ENCODE results near the gene SLC27A3. TPM values are rescaled to one million over a fixed set of nuclear protein-coding genes. Genes with fewer than 3 reads are reported as not detected.
A peak's percentile ranks its signal among the peaks of the same experiment; 100 is the strongest.

The SLC27A3 gene
- total RNA-seq, 2 experiments from 2014 or later = 5.9 to 9.3 TPM

- Mint-ChIP-seq H3K9me3 (ENCODE audit: low read depth) (no peaks in the 10 kb centered on the region), H3K36me3 (ENCODE audit: low read depth) (peaks cover 44% of the 10 kb centered on the region), H3K27ac (peak overlapping the region; percentile 64), H3K4me3 (no peak overlapping the region), H3K4me1 (peaks cover 20% of the 10 kb centered on the region), H3K27me3 (no peaks in the 10 kb centered on the region)
- ATAC-seq (peak; percentile 36), DNase-seq (peak; percentile 17)
- ChIA-PET POLR2A (interaction anchor here (0.6 kb wide), 1 partner anchor 225 kb away, joined by 3 read pairs; no protein-coding TSS in a partner anchor), CTCF (interaction anchor here (0.6 to 1.6 kb wide), 4 partner anchors 10 to 71 kb away, joined by 3 to 5 read pairs (median 4); partner anchors contain the start of gene ILF2)
- intact Hi-C loops (cut with DNase I, micrococcal nuclease) = no loop called here
These were observed 32.6 kb upstream of the SLC27A3 start for GRCh38 chr1:153742411-153743142.

- H3K36me3 Mint-ChIP-seq (ENCODE audit: low read depth) = peaks cover 55% of the 10 kb centered on the region
- DNase-seq = no peak
- POLR2A ChIA-PET = no interaction called here
- intact Hi-C loops (cut with DNase I, micrococcal nuclease) = no loop called here
- no peaks in the 10 kb centered on the region for H3K9me3 Mint-ChIP-seq (ENCODE audit: low read depth)
- no peaks in the 10 kb centered on the region for H3K27me3 Mint-ChIP-seq
- no peak overlapping the region for H3K27ac Mint-ChIP-seq
- H3K4me3 Mint-ChIP-seq = no peak overlapping the region
- CTCF ChIA-PET = interaction anchor here (0.7 kb wide), 1 partner anchor 20 kb away, joined by 3 read pairs; no protein-coding TSS in a partner anchor
- peaks cover 25% of the 10 kb centered on the region for H3K4me1 Mint-ChIP-seq
- ATAC-seq = no peak
These were observed 29.8 kb upstream of the SLC27A3 start for GRCh38 chr1:153745417-153745816.

DNA sequence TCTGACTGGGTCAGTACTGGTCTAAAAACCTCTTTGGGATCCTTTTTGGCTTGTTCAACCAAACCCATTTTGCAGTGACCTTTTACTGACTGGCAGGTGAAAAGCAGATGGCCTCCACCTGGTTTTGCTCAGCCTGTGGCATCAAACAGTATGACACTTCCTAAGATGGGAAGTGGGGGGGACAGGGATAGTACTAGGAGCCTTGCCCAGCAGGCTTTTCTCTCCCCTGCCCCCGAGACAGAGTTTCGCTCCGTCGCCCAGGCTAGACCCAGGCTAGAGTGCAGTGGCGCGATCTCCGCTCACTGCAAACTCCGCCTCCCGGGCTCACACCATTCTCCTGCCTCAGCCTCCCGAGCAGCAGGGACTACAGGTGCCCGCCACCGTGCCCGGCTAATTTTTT, 29.0 kb upstream of the SLC27A3 start:
- CTCF ChIA-PET = interaction anchor here (0.7 kb wide), 1 partner anchor 35 kb away, joined by 3 read pairs; no protein-coding TSS in a partner anchor

GRCh38 chr1:153748903-153749302, 26.3 kb upstream of the SLC27A3 start:
- H3K27me3 Mint-ChIP-seq = no peaks in the 10 kb centered on the region
- no peaks in the 10 kb centered on the region for H3K9me3 Mint-ChIP-seq (ENCODE audit: low read depth)
- DNase-seq (no peak), ATAC-seq (no peak)
- CTCF ChIA-PET = interaction anchor here (0.6 to 1.8 kb wide), 12 partner anchors 13 to 126 kb away, joined by 3 to 5 read pairs (median 3); no protein-coding TSS in a partner anchor
- H3K27ac Mint-ChIP-seq = no peak overlapping the region
- intact Hi-C loops (cut with DNase I, micrococcal nuclease) = loop anchor here (1.0 kb wide), 4 partner anchors 72 to 240 kb away; partner anchors contain the start of gene RAB13 (in 1 of the 2)
- H3K4me1 Mint-ChIP-seq = peaks cover 5% of the 10 kb centered on the region
- H3K4me3 Mint-ChIP-seq = no peak overlapping the region
- POLR2A ChIA-PET = no interaction called here
- H3K36me3 Mint-ChIP-seq (ENCODE audit: low read depth) = peaks cover 48% of the 10 kb centered on the region

More for the DNA sequence above, 29.0 kb upstream of the SLC27A3 start:
- Mint-ChIP-seq H3K4me3 (no peak overlapping the region), H3K27me3 (no peaks in the 10 kb centered on the region), H3K36me3 (ENCODE audit: low read depth) (peaks cover 57% of the 10 kb centered on the region), H3K4me1 (peaks cover 25% of the 10 kb centered on the region), H3K27ac (no peak overlapping the region), H3K9me3 (ENCODE audit: low read depth) (no peaks in the 10 kb centered on the region)
- intact Hi-C loops (cut with DNase I, micrococcal nuclease) = no loop called here
- ATAC-seq = no peak
- POLR2A ChIA-PET = no interaction called here
- no peak for DNase-seq

DNA sequence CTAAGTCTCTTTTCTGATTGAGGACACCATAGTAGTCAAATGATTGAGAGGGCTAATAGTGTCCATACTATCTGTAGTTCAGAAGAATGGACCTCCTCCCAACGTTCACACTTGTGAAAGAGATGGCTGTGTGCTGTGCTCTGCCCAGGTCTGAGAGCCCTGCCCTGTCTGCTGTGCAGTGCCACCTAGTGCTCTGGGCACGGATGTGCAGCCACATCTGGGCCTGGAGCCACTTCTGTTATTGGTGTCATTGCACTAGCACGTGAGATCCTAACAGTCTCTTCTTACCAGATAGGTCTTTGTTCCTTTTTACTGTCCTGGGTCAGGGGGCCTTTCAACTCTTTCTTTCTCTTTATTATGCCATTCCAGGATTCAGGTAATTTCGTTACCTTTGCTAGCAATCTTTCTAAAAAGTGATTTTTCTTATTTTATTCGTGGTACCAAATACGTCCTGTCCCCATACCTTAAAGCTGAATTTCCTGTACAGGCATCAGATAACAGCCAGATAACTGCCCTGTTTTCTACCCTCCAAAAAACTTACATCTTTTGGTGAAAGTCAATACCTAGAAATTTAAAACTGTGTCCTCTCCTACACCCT, 25.7 kb upstream of the SLC27A3 start:
- intact Hi-C loops (cut with DNase I, micrococcal nuclease) = loop anchor here (1.0 kb wide), 4 partner anchors 72 to 240 kb away; partner anchors contain the start of gene RAB13 (in 1 of the 2)
- DNase-seq = peak; percentile 89
- Mint-ChIP-seq H3K4me1 (peaks cover 5% of the 10 kb centered on the region), H3K36me3 (ENCODE audit: low read depth) (peaks cover 50% of the 10 kb centered on the region), H3K4me3 (no peak overlapping the region), H3K9me3 (ENCODE audit: low read depth) (no peaks in the 10 kb centered on the region), H3K27me3 (no peaks in the 10 kb centered on the region), H3K27ac (no peak overlapping the region)
- ChIA-PET POLR2A (no interaction called here), CTCF (interaction anchor here (0.6 to 3.2 kb wide), 12 partner anchors 10 to 239 kb away, joined by 3 to 21 read pairs (median 4); partner anchors contain the start of genes INTS3 and NPR1)
- ATAC-seq = peak; percentile 100

DNA sequence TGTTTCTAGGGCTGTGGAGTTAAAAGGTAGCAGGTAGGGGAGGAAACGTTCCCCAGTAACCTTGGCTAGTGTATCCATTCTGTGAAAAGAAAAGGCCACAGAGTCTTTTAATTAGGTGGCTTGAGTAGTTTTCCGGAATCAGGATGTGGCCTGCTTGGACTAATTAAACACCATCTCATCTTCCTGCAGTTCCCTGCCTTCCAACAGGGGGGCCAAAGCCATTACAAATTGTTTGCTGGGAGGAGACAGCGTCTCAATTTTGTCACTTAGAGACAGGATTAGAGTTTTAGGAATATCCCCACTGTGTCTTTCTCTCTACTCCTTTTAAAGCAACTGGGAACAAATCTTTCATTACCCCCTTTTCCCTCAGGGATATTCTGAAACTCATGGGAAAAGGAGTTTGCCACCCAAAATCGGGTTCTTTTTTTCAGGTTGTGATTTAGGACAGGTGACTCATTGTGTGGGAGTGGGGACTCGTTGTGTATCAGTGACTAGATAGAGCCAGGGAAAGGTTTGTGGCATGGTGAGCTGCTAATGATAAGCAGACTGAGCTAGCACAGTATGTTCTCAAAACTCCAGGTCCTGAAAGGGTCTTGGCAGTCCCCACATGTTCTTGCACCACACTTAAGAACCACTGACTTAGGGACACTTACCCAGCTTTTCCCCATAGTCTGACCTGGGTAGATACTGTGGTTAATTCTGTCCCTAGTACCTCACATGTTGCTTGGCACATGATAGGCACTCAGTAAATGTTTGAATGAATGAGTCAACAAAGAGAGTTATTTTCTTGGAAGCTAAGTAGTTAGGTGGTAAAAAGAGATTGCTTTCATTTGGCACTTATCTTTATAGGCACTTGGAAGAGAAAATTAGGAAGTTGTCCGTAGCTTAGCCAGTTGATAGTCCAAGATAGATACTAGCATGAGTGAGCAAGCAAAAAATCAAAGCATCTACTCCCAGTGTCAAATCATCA, 24.9 kb upstream of the SLC27A3 start:
- ATAC-seq = no peak
- intact Hi-C loops (cut with DNase I, micrococcal nuclease) = no loop called here

DNA sequence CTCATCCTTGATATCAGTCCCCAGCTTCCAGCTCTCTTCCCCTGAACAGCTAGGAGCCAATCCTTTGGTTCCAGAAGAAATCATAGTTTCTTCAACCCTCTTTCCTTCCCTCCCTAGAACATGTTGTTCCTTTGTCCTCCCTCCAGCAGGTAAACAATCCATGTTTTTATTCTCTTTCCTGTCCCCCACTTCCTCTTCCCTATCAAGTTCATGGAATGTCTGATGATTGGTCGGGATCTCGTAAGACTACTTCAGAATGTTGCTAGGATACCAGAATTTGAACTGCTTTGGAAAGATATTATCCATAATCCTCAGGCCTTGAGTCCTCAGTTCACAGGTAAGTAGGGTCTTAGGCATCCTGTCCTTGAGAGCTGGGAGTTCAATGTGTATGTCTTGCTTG, 23.1 kb upstream of the SLC27A3 start:
- Mint-ChIP-seq H3K27ac (no peak overlapping the region), H3K4me3 (no peak overlapping the region), H3K36me3 (ENCODE audit: low read depth) (peaks cover 47% of the 10 kb centered on the region), H3K9me3 (ENCODE audit: low read depth) (no peaks in the 10 kb centered on the region), H3K27me3 (no peaks in the 10 kb centered on the region), H3K4me1 (peaks cover 5% of the 10 kb centered on the region)
- ChIA-PET POLR2A (no interaction called here), CTCF (interaction anchor here (0.6 to 3.2 kb wide), 5 partner anchors 73 to 242 kb away, joined by 3 to 21 read pairs (median 4); partner anchors contain the start of gene NPR1)
- intact Hi-C loops (cut with DNase I, micrococcal nuclease) = no loop called here
- no peak for DNase-seq
- ATAC-seq = no peak

More for the DNA sequence above, 24.9 kb upstream of the SLC27A3 start:
- H3K36me3 Mint-ChIP-seq (ENCODE audit: low read depth) = peaks cover 53% of the 10 kb centered on the region
- no peaks in the 10 kb centered on the region for H3K9me3 Mint-ChIP-seq (ENCODE audit: low read depth)
- H3K4me3 Mint-ChIP-seq = no peak overlapping the region
- no peaks in the 10 kb centered on the region for H3K27me3 Mint-ChIP-seq
- DNase-seq = no peak
- peaks cover 5% of the 10 kb centered on the region for H3K4me1 Mint-ChIP-seq
- CTCF ChIA-PET = interaction anchor here (0.6 to 3.2 kb wide), 14 partner anchors 9 to 240 kb away, joined by 3 to 21 read pairs (median 4); partner anchors contain the start of genes INTS3 and NPR1
- no peak overlapping the region for H3K27ac Mint-ChIP-seq
- POLR2A ChIA-PET = no interaction called here

GRCh38 chr1:153752571-153753195, 22.5 kb upstream of the SLC27A3 start:
- ATAC-seq (no peak), DNase-seq (no peak)
- H3K9me3 Mint-ChIP-seq (ENCODE audit: low read depth) = no peaks in the 10 kb centered on the region
- intact Hi-C loops (cut with DNase I, micrococcal nuclease) = no loop called here
- no peak overlapping the region for H3K27ac Mint-ChIP-seq
- POLR2A ChIA-PET = interaction anchor here (0.6 kb wide), 2 partner anchors 53 to 70 kb away, joined by 3 to 13 read pairs; no protein-coding TSS in a partner anchor
- peaks cover 45% of the 10 kb centered on the region for H3K36me3 Mint-ChIP-seq (ENCODE audit: low read depth)
- peaks cover 5% of the 10 kb centered on the region for H3K4me1 Mint-ChIP-seq
- no peak overlapping the region for H3K4me3 Mint-ChIP-seq
- no peaks in the 10 kb centered on the region for H3K27me3 Mint-ChIP-seq
- CTCF ChIA-PET = interaction anchor here (1.4 to 3.2 kb wide), 2 partner anchors 74 to 77 kb away, joined by 5 to 21 read pairs; partner anchors contain the start of gene NPR1

- intact Hi-C loops (cut with DNase I, micrococcal nuclease) = no loop called here
- ChIA-PET POLR2A (interaction anchor here (0.6 kb wide), 1 partner anchor 548 kb away, joined by 3 read pairs; no protein-coding TSS in a partner anchor), CTCF (interaction anchor here (0.5 to 1.2 kb wide), 5 partner anchors 26 to 344 kb away, joined by 3 to 5 read pairs (median 3); no protein-coding TSS in a partner anchor)
- Mint-ChIP-seq H3K4me1 (peaks cover 5% of the 10 kb centered on the region), H3K36me3 (ENCODE audit: low read depth) (peaks cover 45% of the 10 kb centered on the region), H3K9me3 (ENCODE audit: low read depth) (no peaks in the 10 kb centered on the region), H3K27ac (no peak overlapping the region), H3K27me3 (no peaks in the 10 kb centered on the region), H3K4me3 (no peak overlapping the region)
- DNase-seq (no peak), ATAC-seq (no peak)
These were observed 20.9 kb upstream of the SLC27A3 start for GRCh38 chr1:153754266-153754665.

GRCh38 chr1:153760440-153760839, 14.8 kb upstream of the SLC27A3 start:
- no peak overlapping the region for H3K27ac Mint-ChIP-seq
- DNase-seq (no peak), ATAC-seq (no peak)
- H3K9me3 Mint-ChIP-seq (ENCODE audit: low read depth) = no peaks in the 10 kb centered on the region
- H3K36me3 Mint-ChIP-seq (ENCODE audit: low read depth) = peaks cover 25% of the 10 kb centered on the region
- ChIA-PET CTCF (interaction anchor here (0.5 kb wide), 1 partner anchor 487 kb away, joined by 3 read pairs; no protein-coding TSS in a partner anchor), POLR2A (no interaction called here)
- H3K27me3 Mint-ChIP-seq = no peaks in the 10 kb centered on the region
- intact Hi-C loops (cut with DNase I, micrococcal nuclease) = no loop called here
- no peak overlapping the region for H3K4me3 Mint-ChIP-seq
- no peaks in the 10 kb centered on the region for H3K4me1 Mint-ChIP-seq

Measured in activated CD4-positive, alpha-beta T cell treated with anti-CD3 and anti-CD28 coated beads for 36 hours (primary cell).